Sciatic nerve (tissue), 2 donors: ENCODE results near the gene PPP2R5A. TPM values are rescaled to one million over a fixed set of nuclear protein-coding genes. Genes with fewer than 3 reads are reported as not detected.

Experiments
- ATAC-seq: fragments of 200-7000 bp; cut with Tn5 transposase; one replicate; pipeline ENCODE4 v1.9.1; 2020; ENCODE audit warnings: mild to moderate bottlenecking, moderate library complexity
- DNase-seq: peaks from one replicate; pipeline ENCODE4 v3.0.0-alpha.2; 2020; ENCODE audit warnings: low spot score
- intact Hi-C: fragments of 100-400 bp; cut with DNase I; formaldehyde crosslinking; loops from one replicate; pipeline ENCODE4 v1.14.2; 2022
- total RNA-seq: library from RNA; stranded (reverse); fragmentation: NEBNext Ultra II Directional; extraction: Animal tissue kit (Norgen Biotek cat#: 25700); gene quantifications from one replicate; pipeline ENCODE4 v1.2.1, GENCODE V29; 2021
- donor health status: DM: no; HTN: no; CAD: no.
- donor health status: DM: no; HTN: no; CAD: no.

Gene PPP2R5A
- 39.1 TPM for total RNA-seq

- peak; percentile 99 for ATAC-seq
- DNase-seq, result peak; percentile 99
- intact Hi-C loops, result no loop called here
Measured at GRCh38 chr1:212284744-212285684, at the start of gene PPP2R5A. PPP2R5A (plus strand) TSS chr1:212285410; CDS start chr1:212286111, 701 bp downstream.

- intact Hi-C loops, result no loop called here
- ATAC-seq, result no peak
- no peak for DNase-seq
Measured at GRCh38 chr1:212235857-212236256, 49.4 kb upstream of the PPP2R5A start.

- ATAC-seq, result no peak
- intact Hi-C loops, result no loop called here
- DNase-seq, result no peak
Measured at GRCh38 chr1:212236664-212237220, 48.5 kb upstream of the PPP2R5A start.

GRCh38 chr1:212237651-212238050 lies 47.6 kb upstream of the PPP2R5A start:
- ATAC-seq, result no peak
- DNase-seq, result no peak

GRCh38 chr1:212238552-212238951 lies 46.7 kb upstream of the PPP2R5A start:
- ATAC-seq (no peak), DNase-seq (no peak)
- intact Hi-C loops, result no loop called here

More at GRCh38 chr1:212237651-212238050, 47.6 kb upstream of the PPP2R5A start:
- intact Hi-C loops, result no loop called here

GRCh38 chr1:212241501-212241900 lies 43.7 kb upstream of the PPP2R5A start:
- intact Hi-C loops, result no loop called here

GRCh38 chr1:212241957-212242287 lies 43.3 kb upstream of the PPP2R5A start:
- no peak for ATAC-seq
- intact Hi-C loops, result no loop called here

More at GRCh38 chr1:212241501-212241900, 43.7 kb upstream of the PPP2R5A start:
- DNase-seq (no peak), ATAC-seq (no peak)

GRCh38 chr1:212242288-212242984 lies 42.8 kb upstream of the PPP2R5A start:
- intact Hi-C loops, result no loop called here
- DNase-seq (no peak), ATAC-seq (peak; percentile 65)

More at GRCh38 chr1:212241957-212242287, 43.3 kb upstream of the PPP2R5A start:
- DNase-seq, result no peak

- intact Hi-C loops, result no loop called here
- DNase-seq (no peak), ATAC-seq (no peak)
Measured at GRCh38 chr1:212242985-212243308, 42.3 kb upstream of the PPP2R5A start.

- ATAC-seq, result no peak
- intact Hi-C loops, result no loop called here
- no peak for DNase-seq
Measured at GRCh38 chr1:212244441-212244840, 40.8 kb upstream of the PPP2R5A start.

GRCh38 chr1:212247179-212247721 lies 38.0 kb upstream of the PPP2R5A start:
- no peak for ATAC-seq
- intact Hi-C loops, result no loop called here

GRCh38 chr1:212247988-212248387 lies 37.2 kb upstream of the PPP2R5A start:
- DNase-seq (no peak), ATAC-seq (no peak)
- intact Hi-C loops, result no loop called here

More at GRCh38 chr1:212247179-212247721, 38.0 kb upstream of the PPP2R5A start:
- DNase-seq, result no peak

- DNase-seq (no peak), ATAC-seq (no peak)
- intact Hi-C loops, result no loop called here
Measured at GRCh38 chr1:212254853-212255363, 30.3 kb upstream of the PPP2R5A start.

- DNase-seq (no peak), ATAC-seq (peak; percentile 58)
- intact Hi-C loops, result no loop called here
Measured at GRCh38 chr1:212255705-212256307, 29.4 kb upstream of the PPP2R5A start.

- intact Hi-C loops, result no loop called here
- ATAC-seq, result peak; percentile 54
- no peak for DNase-seq
Measured at GRCh38 chr1:212256369-212256768, 28.8 kb upstream of the PPP2R5A start.

- ATAC-seq, result peak; percentile 49
- intact Hi-C loops, result no loop called here
- no peak for DNase-seq
Measured at GRCh38 chr1:212257157-212257556, 28.1 kb upstream of the PPP2R5A start.

- DNase-seq, result no peak
- no peak for ATAC-seq
- intact Hi-C loops, result no loop called here
Measured at GRCh38 chr1:212259693-212260480, 25.3 kb upstream of the PPP2R5A start.
